Amniotic stem cell (primary cell): Measurements from ENCODE around the gene LRPAP1.

Experiments
- DNase-seq: peaks from one replicate; lab custom pipeline; 2025; lab: John Stamatoyannopoulos, UW

Gene LRPAP1

DNA sequence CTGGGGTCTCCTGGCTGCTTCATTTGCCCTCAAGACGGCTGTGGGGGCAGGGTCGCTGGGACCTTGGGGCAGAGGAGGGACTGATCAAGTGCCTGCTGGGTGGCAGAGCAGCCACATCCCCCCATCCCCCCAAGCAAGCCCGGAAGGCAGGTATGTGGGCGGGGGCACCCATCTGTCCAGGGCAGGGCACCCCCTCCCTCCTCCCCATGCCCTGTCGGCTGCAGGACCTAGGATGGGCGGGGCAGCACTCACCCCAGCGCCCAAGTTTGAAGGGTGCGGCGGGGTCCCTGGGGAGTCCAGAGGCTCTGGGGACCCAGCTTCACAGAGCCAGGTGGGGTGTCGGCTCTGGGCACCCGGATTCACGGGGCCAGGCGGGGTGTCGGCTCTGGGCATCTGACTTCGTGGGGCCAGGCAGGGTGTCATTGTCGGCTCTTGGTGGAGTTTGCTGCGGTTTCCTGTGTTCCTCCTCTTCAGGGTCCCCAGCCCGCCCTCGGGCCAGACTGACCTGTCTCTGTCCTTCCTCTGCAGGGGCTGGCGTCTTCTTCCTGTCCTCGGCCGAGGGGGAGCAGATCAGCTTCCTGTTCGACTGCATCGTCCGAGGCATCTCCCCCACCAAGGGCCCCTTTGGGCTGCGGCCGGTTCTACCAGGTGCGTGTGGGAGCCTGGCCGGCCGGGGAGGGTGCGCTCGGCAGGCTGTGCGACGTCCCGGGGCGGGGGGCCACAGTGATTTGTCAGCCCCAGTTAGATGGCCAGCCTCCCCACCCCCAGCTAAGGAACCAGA is 47.0 kb downstream of the LRPAP1 start:
- DNase-seq = no peak

DNA sequence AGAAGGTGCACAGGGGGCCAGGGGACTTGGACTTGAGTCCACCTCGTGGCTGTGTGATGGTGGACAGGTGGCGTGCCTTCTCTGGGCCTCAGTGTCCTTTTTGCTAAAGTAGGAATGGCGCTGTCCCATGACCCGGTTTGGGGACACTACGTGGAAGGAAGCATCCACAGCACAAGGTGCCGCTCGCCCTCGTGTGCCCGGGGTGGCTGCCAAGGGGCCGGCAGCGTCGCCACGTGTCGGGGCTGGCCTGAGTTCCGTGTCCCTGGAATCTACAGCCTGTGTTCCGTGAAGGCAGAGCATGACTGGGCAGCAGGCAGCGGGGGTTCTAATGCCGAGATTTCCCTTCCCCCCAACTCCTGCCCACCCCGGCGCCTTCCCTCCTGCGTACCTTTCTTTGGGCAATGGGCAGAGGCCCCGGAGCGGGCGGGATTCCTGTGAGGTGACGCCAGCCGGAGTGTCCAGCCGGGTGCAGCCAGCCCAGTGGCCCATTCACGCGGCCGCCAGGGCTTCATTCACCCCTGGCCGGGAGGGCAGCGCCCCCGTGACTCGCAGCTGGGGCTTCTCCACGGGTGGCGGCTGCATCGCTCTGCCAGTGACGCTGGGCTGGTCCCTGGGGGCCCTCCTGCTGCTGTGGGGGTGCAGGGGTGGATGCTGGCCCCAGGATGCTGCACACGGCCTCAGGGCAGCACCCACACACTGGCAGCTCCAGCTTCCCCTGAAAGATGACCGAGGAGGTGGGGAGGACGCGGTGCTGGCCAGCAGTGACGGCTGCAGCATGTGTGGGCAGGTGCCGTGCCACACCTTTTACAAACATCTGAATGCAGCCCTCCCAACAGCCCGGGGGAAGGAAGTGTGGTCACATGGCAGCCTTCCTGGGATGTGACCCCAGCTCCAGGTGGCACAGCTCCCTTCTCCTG is 47.9 kb downstream of the LRPAP1 start:
- no peak for DNase-seq

DNA sequence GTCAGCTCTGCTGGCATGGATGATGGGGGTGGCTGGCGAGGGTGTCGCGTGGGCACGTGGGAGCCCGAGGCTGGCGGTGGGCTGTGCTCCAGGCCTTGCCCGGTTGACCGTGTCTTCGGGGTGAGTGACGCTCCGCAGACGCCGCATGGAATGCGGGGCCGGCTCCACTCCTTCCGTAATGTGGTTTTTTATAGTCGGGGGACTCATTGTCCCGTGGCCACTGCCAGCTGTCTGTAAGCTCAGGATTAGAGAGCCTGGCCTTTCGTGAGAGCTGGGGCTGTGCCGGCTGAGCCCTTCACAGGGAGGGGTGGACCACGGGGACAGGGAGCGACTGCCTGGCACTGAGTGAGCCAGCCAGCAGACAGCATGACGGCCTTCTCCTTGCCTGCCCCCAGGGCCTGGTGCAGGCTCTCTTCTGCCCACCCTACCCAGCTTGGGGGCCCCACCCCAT is 48.7 kb downstream of the LRPAP1 start:
- DNase-seq = no peak

DNA sequence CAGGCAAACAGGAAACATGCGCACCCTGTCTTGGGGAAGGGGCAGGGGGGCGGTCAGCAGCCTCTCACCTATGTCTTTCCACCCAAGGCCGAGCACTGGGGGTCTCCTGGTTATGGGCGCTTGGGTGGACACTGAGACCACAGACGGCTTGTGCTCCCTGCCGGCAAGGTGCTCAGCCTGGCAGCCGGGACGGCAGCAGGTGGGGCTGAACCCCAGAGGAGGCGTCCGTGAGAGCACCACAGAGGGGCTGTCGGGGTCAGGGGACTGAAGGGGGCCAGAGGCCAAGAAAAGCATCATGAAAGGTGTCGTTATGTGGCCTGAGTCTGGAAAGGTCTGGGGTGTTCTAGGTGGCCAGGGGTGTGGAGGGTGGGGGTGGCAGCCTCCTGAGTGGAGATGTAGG is 49.5 kb downstream of the LRPAP1 start:
- DNase-seq = no peak

DNA sequence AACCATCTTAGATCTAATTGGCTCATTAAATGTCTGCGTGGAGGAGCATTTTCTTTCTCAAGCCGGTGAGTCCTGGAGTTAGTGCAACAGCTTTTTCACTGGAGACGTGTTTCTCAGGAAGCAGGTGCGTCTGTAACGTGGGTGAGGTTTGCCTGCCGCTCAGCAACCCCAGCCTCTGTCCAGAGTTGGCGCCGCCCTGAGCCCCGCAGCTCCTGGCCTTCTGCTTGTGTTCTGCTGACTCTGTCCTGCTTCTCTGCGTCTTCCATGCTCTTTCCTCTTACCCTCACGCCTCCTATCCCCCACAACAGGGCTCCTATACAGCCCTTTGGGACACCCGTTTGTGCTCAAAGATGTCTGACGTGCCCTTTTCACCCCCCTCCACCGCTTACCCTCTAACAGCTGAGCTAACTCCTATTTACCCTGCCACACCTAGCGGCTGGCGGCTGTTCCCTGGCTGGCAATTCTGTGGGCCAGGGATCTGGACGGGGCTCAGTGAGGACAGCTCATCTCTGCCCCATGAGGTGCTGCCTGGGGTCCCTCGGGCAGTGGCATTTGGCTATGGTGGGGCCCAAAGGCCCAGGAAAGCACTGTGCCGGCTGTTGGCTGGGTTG is 50.3 kb downstream of the LRPAP1 start:
- no peak for DNase-seq

DNA sequence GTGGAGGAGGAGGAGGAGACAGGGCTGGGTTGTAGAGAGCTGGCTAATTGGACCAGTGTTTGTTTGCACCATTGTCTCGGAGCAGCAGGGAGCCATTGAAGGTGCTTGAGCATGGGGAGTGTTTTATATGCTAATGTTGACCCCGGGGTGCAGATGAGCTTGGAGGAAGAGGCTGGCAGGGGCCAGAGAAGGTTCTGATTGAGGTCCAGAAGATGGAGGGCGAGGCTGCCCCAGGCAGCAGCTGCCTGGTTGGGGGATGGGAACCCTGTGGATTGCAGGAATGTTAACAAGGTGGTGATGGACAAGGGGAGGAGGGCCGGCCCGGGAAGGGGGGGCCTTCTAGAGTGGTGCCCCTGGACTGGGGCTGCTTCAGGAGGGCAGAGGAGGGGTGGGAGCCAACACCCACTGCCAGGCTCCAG is 51.1 kb downstream of the LRPAP1 start:
- no peak for DNase-seq

DNA sequence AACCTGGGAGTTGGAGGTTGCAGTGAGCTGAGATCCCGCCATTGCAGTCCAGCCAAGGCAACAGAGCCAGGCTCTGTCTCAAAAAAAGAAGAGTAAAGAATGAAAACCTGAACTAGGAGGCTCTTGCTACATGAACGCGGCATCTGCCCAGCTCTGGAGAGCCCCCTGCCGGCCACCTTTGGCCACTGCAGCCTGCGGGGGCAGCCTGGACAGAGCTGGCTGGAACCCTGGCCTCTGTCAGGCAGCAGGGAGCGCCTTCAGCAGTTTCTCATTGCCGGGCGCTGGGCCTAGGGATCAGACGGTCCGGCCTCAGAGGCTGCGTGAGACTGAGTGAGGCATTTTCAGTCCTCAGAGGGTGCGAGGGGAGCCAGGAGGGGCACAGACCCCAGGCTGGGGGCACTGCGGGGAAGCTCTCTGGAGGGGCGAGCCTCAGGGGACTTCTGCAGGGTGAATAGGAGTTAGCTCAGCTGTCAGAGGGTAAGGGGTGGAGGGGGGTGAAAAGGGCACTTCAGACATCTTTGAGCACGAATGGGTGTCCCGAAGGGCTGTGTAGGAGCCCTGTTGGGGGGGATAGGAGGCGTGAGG is 51.6 kb downstream of the LRPAP1 start:
- no peak for DNase-seq

DNA sequence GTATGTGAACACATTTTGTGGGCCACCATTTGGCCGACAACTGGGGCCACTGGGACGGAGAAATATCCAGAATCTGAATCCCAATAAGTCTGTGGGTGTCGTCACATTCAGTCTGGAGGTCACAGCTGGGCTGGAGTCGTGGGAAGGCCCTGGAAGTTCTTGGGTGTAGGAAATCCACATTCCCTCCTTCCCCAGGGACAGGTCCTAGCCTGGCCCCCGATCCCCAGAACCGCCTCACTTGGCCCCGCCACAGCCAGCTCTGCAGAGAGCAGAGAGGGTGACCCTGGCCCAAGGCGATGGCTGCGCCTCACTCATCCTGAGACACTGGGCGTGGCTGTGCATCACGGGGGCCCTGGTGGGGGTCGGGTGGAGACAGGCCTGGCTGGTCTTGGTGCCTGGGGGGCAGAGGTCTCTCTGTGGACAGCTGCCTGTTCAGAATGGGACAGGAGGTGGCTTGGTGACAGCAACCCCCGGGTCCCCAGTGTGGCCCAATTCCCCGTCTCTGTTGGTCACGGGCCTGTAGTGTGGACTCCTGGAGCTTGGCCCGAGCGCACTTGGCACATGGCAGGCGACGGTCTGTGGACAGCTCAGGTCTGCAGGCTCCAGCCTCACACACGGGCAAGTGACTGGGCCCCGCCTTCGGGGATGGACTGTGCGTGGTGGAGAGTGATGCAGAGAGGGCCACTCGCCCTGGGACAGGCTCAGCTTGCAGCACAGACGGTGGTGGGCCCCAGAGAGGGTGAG is 52.7 kb downstream of the LRPAP1 start:
- no peak for DNase-seq

DNA sequence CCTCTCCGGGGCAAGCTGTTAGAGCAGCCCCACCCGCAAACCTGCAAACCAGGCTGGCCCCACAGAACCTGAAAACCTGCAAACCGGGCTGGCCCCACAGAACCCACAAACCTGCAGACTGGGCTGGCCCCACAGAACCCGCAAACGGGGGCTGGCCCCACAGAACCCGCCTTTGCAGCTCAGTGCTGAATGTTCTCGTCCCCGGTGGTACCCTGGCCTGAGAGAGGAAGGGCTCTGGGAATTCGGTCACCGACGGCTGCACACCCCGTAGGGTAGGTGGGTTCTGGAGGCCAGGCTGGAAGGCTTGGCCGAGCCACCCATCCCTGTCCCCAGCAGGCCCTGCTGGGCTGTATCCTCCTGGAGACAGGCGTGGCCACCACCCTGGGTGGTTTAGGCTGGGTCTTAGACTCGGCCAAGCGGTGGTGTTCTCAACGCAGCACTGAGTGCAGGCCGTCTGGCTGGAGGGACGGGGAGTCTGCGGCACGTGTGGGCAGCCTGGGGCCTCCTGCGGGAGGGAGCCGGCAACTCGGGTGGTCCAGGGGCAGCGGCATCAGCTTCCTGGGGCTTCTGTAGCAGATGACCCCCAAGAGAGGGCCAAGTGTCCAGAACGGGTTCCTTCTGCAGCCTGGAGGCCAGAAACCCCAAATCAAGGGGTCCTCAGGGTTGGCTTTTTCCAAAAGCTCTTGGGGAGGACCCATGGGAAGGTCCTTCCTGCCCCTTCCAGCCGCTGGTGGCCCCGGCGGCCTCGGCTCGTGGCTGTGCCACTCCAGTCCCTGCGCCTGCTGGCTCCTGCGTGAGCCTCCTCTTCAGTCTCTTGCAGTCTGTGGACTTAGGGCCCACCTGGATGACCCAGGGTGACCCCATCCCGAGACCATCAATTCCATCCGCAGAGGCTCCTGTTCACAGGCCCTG is 53.5 kb downstream of the LRPAP1 start:
- no peak for DNase-seq

DNA sequence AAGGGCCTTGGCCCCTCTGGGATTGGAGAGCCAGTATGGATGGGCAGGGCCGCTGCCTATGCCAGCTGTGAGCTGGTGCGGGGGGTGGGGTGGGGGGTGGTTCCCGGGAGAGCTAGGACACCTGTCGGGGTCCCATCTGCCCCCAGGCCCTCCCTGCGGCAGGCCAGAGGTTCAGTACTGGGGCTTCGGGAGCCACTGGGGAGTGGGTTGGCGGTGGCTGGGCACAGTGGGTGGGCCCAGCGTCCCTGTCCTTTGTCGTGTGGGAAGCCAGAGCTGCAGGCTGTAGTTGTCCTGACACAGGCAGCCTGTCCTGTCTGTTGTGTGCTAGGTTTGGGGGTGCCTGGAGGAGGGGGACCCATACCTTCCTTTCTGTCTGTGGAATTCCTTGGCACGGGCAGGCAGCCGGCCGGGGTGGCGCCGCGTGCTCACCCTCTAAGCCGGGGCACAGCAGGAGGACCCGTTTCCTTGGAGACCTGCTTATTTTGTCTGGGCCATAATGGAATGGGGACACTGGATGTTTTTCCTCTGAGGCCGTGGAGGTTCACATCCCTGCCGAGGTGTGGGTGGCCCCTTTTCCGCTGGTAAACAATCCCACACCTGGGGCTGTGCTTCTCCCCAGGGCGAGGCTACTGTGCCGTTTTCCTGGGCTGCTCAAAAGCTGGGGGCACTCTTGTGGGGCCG is 54.3 kb downstream of the LRPAP1 start:
- DNase-seq = no peak

DNA sequence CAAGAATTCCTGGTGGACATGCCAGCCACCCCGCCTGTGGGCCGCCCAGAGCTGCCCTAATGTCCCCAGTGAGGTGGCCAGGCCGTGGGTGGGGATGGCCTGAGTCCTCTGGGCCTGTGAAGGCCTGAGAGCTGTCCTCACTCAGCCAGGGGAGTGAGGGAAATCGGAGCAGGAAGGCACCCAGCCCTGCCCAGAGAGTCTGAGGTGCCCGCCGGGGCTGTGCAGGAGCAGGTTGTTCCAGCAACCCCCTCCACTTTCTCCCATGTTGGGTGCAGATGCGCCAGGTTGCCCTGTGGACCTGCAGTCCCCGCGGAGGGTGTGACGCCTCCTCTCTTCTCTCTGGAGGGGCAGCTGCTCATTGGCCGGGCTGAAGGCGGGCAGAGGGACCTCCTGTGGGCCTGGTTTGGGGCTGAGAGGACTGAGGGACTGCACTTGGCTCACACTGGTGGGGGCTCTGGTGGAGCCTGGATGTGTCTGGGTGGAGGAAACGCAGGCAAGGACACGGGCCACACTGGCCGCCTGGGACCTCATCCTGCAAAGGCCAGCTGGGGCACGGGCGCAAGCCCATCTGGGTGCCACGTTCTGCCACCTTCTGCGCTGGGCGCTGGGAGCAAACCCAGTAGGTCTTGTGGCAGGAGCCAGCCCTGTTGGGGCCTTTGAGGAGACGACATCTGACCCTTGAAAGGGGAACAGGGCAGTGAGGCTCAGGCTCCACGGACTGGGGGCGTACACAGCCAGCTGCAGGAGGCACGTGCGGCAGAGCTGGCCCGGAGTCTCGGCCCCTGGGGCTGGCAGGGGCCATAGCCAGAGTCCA is 55.1 kb downstream of the LRPAP1 start:
- no peak for DNase-seq

DNA sequence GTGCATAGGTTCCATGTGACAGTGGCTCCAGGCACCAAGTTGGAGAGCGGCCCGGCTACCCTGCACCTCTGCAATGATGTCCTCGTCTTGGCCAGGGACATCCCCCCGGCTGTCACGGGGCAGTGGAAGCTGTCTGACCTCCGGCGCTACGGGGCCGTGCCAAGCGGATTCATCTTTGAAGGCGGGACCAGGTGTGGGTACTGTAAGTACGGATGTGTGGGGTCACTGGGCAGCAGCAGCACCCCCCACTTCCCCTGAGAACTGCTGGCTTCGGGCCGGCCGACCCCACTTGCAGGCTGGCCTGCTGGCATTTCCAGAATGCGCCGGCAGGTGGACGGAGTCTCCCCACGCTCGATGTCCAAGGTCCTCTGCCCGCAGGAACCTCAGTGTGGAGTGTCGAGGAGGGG is 55.9 kb downstream of the LRPAP1 start:
- DNase-seq = no peak

DNA sequence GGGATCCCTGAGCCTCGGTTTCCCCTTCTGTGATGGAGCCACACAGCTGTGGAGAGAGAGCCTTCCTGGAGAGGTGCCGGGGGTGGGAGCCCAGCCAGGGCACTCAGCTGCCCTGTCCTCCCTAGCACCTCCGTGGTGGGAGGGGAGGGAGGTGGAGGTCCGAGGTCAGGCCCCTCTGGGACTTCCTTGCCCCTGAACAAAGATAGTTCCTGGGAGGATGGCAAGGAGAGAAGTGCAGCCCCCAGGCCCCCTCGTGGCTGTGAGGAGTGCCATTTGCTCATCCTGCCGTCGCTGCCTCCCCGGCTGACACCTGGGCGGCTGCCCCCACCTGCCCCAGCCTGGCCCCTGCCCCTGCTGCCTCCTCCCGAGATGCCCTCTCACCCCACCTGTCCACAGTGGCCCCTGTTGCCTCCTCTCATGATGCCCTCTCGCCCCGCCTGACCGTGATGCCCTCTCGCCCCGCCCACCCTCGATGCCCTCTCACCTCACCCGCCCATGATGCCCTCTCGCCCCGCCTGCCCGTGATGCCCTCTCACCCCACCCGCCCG is 56.4 kb downstream of the LRPAP1 start:
- no peak for DNase-seq

DNA sequence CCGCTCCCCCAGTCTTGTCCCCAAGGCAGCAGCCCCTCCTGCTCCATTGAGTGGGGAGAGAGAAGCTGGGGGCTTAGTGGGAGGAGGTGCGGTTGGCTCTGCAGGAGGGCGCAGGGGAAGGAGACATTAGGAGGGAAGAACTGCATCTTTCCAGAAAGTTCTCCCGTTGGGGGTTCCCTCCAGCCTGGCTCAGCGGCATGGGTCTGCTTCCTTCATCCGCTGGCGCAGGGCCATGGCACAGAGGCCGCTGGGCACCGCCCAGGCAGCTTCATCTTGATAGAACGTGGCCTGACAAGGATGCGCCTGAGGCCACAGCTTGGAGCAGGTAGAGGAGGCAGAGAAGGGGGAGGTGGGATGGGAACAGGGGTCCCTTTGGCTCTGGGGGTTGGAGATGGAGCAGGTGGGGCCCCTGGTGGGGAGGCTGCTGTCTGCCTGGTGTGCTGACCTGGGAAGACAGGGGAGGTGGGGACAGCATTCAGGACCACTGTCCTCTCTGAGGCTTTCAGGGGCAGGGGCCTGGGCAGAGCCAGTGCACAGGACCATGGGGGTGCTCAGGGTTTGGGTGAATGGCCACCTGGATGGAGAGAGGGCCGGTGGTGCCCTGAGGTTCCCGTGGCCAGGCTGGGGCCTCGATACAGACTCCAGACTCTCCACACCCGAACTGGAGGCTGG is 57.0 kb downstream of the LRPAP1 start:
- no peak for DNase-seq

DNA sequence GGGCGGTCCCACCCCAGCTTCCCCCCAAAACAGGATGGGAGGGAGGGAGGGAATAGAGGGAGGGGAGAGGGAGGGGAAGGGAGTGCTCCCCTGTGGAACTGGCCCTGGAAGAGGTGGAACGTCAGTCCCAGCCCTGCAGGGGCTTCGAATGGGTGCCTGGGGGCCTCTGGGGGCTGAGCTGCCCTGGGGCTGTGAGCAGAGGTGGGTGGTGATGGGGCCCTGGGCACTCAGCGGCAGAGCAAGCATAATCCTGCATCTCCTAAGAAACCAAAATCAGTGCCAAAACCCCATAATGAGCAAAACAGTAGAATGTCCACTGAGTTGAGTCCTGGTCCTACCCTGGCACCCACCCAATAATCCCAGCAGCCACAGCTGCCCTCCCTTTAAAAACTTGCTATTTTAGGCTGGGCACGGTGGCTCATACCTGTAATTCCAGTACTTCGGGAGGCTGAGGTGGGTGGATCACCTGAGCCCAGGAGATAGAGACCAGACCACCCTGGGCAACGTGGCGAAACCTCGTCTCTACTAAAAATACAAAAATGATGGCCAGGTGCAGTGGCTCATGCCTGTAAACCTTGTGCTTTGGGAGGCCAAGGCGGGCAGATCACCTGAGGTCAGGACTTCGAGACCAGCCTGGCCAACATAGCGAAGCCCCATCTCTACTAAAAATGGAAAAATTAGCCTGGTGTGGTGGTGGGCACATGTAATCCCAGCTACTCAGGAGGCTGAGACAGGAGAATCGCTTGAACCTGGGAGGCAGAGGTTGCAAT is 58.0 kb downstream of the LRPAP1 start:
- DNase-seq = no peak

DNA sequence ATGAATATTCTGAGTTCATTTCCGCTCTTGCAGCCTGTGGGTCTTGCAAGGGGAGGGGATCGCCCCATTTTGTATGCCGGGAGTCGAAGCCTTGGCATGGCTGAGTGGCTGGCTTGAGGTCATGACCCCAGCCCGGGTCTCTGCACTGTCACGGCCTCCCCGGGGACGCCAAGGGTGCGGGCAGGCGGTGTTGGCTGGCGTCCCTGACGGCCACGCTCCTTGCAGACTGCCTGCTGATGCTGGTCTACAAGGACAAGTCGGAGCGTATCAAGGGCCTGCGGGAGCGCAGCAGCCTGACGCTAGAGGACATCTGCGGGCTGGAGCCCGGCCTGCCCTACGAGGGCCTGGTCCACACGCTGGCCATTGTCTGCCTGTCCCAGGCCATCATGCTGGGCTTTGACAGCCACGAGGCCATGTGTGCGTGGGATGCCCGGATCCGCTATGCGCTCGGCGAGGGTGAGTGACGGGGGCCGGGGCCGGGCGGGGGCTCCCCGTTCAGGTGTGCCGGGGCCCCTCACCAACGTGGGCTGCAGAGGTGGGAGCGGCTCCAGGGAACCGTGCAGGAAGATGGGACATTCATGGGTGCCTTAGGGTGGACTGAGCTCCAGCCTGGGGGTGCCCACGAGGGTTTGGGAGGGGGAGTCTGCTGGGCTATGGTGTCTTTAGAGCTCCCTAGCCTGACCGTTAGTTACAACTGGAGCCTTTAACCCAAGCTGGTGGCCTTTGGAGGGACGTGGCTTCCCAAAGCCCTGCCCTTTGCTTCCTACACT is 58.9 kb downstream of the LRPAP1 start:
- no peak for DNase-seq
